Stimulated activated CD4-positive, alpha-beta T cell treated with anti-CD3 and anti-CD28 coated beads, Interleukin-15, amount 100 ng/mL, for 48 hours (primary cell): ENCODE measurements around the gene CETP.
"Not testable (repeated sequence)": the region's sequence is repeated elsewhere in the genome, so short reads cannot be mapped to it uniquely, and the experiment has no call there.

Experiments used
- DNase-seq, 2 donors: peaks; one replicate each; pipeline ENCODE4 v3.0.0-alpha.2; 2020; ENCODE audit warnings: low read depth in 2 of 2

Gene CETP

DNA sequence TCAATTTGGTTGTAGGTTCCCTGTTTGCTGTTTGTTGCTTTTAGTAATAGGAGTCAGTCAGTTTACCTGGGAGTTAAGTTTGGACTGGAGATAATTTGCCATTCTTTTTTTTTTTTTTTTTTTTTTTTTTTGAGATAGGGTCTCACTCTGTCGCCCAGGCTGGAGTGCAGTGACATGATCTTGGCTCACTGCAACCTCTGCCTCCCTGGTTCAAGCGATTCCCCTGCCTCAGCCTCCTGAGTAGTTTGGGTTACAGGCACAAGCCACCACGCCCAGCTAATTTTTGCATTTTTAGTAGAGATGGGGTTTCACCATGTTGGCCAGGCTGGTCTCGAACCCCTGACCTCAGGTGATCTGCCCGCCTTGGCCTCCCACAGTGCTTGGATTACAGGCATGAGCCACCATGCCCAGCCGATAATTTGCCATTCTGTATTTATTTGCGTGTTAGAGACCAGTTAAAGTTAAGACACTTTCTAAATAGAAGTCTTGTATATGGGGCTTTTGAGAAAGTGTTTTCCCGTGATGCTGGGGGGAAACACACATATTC, 27.1 kb upstream of the CETP start:
- DNase-seq, result not testable (repeated sequence)

DNA sequence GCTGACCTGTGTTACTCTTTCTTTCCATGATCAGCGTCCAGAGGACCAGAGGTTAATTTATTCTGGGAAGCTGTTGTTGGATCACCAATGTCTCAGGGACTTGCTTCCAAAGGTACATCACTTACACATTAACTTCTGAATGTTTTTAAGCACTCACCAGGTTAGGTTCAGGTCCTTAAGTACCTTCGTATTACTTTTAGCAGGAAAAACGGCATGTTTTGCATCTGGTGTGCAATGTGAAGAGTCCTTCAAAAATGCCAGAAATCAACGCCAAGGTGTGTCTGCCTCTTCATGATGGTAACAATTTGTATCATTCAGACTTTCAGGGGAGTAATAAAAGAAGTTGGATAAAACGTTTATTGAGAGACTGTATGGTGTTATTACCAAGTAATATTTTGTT, 26.5 kb upstream of the CETP start:
- no peak for DNase-seq

DNA sequence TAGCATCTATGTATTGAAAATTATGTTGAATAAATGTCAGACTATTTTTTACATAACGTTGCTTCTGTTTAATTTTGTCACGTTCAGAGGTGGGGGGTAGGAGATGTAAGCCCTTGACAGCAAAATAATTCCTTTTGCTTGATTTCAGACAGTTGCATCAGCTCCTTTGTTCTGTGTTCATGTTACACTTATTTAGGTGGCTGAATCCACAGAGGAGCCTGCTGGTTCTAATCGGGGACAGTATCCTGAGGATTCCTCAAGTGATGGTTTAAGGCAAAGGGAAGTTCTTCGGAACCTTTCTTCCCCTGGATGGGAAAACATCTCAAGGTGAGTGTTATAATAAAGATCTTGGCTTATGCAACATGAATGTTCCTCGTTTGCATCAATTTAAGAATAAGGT, 25.3 kb upstream of the CETP start:
- no peak for DNase-seq

DNA sequence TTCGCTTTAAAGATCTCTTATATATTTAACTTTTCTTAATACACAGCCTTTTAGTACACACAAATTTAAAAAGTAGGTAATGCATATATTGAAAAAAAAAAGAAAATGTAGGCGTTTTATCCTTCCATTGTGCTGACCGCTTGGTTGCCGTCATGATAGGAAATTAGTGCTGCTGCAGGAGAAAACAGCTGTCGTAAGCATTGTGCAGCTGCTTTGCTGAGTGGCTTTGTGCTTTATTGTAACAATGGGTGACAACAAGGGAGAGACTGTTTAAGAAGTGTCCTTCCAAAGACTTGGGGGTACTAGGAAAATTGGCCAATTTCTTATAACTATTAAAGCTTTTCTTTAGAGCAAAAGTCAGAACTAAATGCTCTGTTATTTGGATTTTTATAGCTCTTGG, 24.8 kb upstream of the CETP start:
- DNase-seq, result no peak

DNA sequence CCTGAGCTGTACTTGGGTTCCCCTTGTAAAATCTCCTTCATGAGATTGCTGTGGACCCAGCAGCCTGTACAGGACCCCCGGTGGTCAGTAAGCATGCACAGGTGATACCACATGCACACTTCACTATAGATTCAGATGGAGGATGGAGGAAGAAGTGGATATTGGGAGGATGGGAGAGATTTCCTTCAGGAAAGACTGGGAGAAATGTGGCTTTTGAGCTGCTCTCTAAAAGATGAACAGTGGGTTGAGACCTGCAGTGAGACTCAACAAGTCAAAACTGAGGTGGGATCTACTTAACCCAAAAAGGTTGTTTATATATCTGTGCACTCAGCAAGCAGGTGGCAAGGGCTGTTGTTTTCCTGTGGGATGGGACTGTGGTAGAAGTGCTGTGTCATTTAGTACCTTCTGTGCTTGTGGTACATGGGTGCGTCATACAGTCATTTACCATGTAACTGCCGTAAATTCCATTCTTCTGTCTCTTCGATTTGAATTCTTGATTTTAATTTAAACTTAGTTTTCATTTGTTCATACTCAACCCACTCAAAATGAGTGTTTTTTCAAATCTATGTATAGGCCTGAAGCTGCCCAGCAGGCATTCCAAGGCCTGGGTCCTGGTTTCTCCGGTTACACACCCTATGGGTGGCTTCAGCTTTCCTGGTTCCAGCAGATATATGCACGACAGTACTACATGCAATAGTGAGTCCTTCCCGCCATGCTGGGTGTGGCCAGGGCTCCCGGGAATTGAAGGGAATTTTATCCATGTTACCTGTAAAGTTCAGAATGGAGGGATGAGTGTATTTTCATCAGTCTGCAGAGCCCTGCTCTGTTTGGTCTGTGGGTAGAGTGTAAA, 22.9 kb upstream of the CETP start:
- DNase-seq, result peak; percentile 36 to 50

DNA sequence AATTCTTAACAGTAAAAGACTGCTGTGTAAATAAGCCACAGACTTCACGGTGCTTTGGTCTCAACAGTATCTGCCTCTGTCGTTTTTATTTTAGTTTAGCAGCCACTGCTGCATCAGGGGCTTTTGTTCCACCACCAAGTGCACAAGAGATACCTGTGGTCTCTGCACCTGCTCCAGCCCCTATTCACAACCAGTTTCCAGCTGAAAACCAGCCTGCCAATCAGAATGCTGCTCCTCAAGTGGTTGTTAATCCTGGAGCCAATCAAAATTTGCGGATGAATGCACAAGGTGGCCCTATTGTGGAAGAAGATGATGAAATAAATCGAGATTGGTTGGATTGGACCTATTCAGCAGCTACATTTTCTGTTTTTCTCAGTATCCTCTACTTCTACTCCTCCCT, 21.9 kb upstream of the CETP start:
- DNase-seq, result no peak

DNA sequence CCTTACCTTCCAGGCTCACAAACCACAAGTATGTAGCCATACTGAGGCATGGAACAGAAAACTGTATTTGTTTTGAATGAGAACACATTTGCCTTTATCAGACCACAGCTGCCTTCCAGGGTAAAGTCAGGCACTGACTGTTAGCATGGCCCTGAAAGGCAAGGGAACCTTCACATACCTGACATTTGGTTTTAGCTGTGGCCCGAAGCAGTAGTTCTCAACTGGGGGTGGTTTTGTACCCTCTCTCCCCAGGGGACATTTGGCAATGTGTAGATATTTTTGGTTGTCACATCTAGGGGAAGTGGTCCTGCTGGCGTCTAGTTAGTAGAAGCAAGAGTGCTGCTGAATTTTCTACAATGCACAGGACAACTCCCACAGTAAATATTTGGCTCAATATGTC, 20.7 kb upstream of the CETP start:
- DNase-seq, result no peak

DNA sequence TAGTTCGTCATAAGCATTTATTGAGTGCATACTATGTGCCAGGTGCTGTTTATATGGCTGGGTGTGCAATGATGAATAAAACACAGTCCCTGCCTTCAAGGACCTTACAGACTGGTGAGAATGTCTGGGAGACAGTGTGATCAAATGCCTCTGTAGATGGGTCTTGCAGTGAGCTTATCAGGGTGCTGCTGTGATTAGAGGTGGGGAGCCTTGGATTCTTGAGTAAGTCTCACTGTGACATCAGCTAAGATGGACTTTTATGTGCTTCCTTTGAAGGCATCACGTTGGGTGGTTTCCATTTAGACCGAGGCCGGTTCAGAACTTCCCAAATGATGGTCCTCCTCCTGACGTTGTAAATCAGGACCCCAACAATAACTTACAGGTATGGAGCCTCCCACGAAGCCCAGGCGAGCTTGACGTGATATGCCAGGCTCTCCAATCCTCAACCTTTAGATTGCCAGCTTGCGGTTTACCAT, 19.9 kb upstream of the CETP start:
- DNase-seq, result no peak

DNA sequence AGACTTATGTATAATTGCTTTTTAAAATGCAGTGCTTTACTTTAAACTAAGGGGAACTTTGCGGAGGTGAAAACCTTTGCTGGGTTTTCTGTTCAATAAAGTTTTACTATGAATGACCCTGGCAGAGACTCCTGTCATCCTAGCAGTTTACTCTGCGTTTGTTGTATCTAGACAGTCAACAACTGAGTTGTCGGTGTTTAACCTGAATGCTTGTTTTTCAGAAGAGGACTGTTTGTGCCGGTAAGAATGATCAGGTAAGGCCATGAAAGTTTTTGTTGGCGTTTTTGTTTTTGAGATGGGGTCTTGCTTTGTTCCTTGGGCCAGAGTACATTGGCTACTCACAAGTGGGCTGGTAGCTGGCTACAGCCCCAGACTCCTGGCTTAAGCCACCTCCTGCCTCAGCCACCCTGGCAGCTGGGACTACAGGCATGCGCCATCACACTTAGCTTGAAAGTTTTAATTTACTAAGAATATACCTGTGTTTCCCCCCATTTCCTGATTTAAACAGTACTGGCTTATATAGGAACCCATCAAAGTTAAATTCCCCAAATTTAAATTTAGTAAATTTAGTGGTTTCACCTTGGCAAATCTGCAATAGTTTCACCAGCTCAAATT, 17.9 kb upstream of the CETP start:
- DNase-seq, result no peak

DNA sequence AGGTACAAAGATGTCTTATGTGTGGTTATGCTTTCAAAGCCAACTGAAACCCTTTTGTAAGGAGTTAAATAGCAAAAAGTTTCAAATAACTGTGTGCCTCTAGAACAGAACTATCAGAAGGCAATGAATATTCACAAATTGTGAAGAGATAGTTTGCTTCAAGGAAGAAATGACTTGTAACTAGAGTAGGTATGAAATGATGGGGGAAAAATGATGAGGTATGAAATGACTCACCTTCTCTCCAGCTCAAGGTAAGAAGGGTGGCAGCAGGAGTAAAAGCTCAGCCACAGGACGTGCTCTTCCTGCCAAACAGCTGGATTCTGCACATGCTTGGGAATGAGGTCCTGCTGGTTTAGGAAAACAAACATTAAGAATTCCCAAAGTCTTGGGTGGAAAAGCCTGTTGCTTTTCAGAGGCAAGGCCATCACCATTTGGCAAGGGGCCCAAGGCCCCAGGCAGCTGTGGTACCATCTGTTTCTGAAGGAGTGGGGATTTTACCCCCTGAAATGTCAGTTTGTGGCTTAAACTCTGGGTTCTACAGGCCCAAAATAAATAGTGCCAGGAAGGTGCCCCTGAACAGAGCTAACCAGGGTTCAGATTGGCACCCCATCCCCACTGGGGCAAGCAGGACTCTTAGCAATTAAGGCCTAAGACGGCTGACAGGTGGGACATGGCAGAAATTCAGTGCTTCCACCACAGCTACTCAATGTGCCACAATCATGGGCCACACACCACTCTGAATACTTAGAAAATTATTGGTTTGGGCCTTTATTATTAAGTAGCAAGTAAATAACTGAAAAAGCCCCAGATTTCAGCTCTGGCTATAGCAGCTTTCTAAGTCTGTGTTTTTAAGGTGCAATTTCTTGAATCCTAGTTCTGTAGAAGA, 16.6 kb upstream of the CETP start:
- DNase-seq, result no peak

DNA sequence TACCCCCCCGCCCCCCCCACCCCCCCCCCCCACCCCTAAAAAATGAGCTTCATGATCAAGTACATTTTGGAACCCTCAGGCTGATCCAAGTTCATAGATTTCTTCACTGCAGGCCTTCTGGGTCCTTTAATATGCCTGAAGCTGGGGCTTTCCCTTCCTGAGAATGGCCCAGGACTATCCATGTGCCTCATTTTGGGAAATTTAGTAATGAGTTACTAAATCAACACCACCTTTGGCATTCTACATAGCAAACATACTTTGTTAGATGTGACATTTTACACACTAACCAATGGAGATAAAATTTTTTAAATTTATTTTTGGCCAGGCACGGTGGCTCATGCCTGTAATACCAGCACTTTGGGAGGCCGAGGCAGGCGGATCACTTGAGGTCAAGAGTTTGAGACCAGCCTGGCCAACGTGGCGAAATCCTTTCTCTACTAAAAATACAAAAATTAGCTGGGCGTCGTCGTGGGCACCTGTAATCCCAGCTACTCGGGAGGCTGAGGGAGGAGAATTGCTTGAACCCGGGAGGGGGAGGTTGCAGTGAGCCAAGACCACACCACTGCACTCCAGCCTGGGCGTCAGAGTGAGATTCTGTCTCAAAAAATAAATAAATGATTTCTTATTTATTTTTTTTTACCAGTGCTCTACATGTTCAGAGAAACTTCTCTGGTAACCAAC, 15.8 kb upstream of the CETP start:
- no peak for DNase-seq

DNA sequence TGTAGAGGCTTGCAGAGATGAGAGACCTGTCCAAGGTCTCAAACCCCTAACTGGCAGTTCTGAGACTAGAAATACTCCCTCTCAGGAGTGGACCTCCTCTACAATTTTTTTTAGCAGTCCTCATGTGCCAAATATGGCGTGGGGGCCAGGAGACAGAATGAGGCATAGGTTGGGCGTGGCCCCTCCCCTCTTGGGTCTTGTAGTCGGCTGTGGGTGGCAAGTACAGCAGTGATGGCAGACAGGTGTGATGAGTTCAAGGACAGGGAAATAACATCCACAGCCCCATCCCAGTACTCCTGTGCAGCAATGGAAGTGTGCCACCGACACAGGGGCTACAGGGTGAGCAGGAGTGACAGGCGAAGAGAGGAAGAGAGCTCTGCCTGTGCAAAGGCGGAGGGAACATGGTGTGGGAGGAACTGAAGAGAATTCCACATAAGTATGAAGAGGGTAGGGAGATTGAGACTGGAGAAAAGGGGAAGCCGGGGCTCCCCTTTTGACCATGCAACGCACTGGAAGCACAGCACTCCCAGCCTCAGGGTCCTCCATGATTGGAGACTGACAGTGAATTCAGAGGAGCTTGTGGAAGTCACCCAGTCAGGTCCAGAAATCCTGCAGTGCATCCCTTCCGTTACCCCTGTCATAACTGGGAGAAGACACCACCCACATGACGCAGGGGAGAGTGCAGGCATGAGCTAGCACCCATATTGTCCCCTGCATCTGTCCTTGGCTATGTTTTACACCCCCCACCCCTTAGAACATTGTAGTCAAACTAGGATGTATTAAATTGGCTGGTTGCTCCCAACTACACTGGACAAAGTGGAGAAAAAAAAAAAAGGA, 14.8 kb upstream of the CETP start:
- DNase-seq, result no peak

DNA sequence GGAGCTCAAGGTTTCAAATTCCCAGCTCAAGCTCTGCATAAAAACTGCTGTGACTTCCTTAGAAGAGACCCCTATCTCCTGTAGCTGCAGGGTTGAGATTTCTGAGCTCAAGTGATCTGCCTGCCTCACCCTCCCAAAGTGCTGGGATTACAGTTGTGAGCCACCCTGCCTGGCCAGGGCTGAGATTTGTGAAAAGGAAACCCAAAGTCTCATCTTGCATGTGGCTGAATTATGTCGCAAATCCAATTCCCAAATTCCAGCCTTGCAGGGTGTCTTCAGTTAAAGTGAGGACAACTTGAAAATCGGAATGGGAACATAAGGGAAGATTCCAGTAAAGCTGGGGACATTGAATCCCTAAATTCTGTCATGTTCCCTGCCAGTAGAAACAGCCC, 14.2 kb upstream of the CETP start:
- DNase-seq, result no peak

DNA sequence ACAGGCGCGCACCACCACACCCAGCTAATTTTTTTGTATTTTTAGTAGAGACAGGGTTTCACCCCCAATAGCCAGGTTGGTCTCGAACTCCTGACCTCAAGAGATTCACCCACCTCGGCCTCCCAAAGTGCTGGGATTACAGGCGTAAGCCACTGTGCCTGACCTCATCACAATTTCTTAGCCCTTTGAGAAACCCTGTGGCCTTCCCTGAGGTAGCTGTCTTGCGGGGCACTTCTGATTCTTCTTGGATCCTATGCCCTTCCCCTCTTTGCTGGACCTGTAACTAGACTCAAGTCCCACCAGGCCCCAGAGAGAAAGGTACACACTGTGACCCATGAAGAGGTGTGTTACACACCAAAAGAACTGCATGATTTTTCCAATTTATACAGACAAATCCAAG, 13.5 kb upstream of the CETP start:
- no peak for DNase-seq

DNA sequence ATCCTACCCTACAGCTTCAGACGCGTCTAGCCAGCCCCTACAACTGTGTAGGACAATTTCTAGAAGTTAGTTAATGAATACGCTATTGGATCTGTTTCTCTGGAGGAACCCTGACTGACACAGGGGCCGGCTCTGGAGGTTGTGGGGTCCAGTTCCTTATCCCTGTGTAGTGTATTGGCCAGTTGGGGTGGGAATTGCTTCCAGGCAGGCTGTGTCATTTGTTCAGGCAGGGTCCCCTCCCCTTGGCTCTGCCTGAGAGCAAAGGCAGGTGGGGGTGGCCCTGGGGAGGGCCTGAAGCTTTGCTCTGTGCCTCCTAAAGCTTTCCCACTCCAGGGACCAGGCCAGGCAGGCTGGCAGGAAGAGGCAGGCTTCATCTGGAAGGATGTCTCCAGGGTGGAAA, 11.7 kb upstream of the CETP start:
- no peak for DNase-seq

DNA sequence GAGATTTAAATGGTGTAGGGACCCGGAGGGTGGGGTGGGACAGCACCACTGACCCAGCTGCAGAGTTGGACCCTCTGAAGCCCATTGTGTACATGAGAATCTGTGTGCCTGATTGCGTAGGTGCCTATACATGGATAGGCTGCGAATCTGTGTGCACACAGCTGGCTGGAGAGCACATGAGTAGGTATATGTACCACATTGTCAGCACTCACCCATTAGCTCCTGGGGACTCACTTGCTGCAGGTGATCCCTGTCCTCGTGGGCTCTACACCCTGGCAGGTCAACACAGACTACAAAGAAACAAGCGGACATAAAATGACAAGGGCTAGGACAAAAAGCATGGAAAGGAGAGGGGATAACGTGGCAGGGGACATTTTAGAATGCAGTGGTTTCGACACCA, 11.3 kb upstream of the CETP start:
- DNase-seq, result no peak

DNA sequence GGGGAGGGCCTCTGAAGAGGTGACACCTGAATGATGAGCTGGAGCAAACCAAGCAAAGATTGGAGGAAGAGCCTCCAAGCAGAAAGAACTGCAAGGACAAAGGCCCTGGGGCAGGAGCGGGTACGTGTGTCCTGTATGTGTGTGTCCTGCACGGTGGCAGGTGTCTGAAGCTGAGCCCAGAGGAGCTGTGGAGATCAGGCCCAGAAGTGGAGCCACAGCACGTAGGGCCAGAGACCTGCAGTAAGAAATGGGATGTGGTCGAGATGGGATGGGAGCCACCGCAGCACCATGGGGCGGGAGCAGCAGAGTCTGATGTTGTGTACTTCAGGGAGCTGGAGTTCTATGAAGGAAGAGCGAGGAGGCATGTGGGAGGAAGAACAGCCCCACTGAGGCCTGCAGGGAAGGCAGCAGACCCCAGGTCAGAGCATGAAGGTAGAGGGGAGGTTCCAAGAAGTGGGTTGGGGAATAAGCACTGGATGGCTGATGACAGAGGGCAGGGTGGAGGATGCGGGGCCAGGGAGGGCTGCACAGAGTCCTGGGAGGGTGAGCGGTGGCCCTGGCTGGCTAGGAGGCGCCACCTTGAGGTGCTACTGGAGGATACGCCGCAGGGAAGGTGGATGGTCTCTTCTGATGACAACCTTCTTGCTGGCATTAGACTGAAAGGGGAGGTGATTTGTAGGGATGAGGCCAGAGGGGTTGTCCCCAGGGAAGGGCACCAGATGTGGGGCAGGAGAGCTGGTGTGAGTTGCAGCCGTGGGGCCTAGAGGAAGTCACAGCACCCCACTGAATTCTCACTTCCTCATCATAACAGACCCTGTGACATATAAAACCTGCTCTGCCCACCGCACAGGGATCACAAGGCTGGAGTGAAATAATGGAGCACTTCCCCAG, 10.6 kb upstream of the CETP start:
- DNase-seq, result peak; percentile 44 to 51

DNA sequence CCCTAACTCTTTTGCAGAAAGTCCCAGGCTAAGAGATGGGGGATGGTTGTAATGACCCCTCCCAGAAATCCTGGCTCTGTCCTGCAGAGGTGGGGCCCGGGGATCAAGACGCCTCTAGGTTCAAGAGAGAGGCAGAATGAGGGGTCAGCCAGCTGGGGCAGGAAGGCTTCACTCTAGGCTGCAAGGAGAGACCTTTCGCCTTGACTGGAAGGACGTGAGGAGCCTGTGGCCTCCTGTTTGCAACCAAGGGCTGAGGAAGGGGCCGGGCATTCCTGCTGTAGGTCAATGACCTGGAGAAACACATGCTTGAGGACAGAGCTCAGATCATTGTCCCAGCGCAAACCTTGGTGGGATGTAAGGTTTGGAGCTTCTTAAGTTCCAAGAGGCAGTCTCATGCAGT, 8.7 kb upstream of the CETP start:
- DNase-seq, result no peak

DNA sequence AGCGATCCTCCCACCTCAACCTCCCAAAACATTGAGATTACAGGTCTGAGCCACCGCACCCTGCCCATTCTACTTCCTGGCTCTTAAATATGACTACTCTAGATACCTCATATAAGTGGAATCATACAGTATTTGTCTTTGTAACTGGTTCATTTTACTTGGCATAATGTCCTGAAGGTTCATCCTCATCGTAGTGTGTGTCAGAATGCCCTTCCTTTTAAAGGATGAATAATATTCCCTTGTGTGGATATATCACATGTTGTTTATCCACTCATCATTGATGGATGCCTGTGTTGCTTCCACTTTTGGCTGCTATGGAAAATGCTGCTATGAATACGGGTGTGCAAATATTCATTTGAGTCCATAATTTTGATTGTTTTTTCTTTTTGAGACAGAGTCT, 5.7 kb upstream of the CETP start:
- DNase-seq, result no peak

DNA sequence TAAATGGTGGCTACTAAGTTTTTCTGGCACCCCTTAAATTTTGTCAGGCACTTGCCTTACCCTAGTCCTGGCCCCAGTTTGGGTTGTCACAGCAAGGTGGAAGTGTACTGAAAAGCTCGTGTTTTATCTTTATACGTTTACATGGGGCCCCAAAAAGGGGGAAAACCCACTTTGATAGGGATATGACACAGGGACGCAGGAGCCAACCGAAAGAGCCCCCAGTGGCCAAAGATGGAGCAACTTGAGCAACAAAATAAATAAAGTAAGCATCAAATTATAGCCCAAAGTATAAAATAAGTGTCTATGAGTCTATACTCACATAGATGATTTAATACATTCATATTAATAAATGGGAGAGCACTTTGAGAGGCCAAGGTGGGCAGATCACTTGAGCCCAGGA, 5.0 kb upstream of the CETP start:
- no peak for DNase-seq
